Parathyroid adenoma (tissue), 2 donors: ENCODE results near the gene EDN2.

Experiments
- H2AFZ ChIP-seq: fragments of 300-600 bp; sonication (generic); one replicate; pipeline ENCODE4 v1.7.0; 2017; ENCODE audit warnings: antibody characterized with exemption, mild to moderate bottlenecking
- H3K27ac ChIP-seq: fragments of 300-600 bp; sonication (generic); one replicate; pipeline ENCODE4 v1.7.0; 2017
- H3K27me3 ChIP-seq: fragments of 300-600 bp; sonication (generic); one replicate; pipeline ENCODE4 v1.7.0; 2017; ENCODE audit warnings: low read length; ENCODE audit not compliant: control insufficient read depth, insufficient read depth
- H3K36me3 ChIP-seq: fragments of 300-600 bp; sonication (generic); one replicate; pipeline ENCODE4 v1.7.0; 2017; ENCODE audit warnings: low read length; ENCODE audit not compliant: control insufficient read depth, insufficient read depth
- H3K4me1 ChIP-seq: fragments of 300-600 bp; sonication (generic); one replicate; pipeline ENCODE4 v1.7.0; 2017; ENCODE audit warnings: control low read depth
- H3K4me2 ChIP-seq: fragments of 300-600 bp; sonication (generic); one replicate; pipeline ENCODE4 v1.7.0; 2017; ENCODE audit warnings: low read length
- H3K4me3 ChIP-seq: fragments of 300-600 bp; sonication (generic); one replicate; pipeline ENCODE4 v1.7.0; 2017; ENCODE audit warnings: low read depth, low read length
- H3K79me2 ChIP-seq: fragments of 300-600 bp; sonication (generic); one replicate; pipeline ENCODE4 v1.7.0; 2017; ENCODE audit warnings: control low read depth
- H3K9ac ChIP-seq: fragments of 300-600 bp; sonication (generic); one replicate; pipeline ENCODE4 v1.7.0; 2017; ENCODE audit warnings: mild to moderate bottlenecking
- H3K9me3 ChIP-seq: fragments of 300-600 bp; sonication (generic); one replicate; pipeline ENCODE4 v1.7.0; 2017; ENCODE audit warnings: low read length; ENCODE audit not compliant: control insufficient read depth
- CTCF ChIP-seq: fragments of 300-600 bp; sonication (generic); IDR thresholded peaks from one replicate; pipeline ENCODE4 v1.7.0; 2017; ENCODE audit warnings: antibody characterized with exemption, mild to moderate bottlenecking
- donor health status: primary hyperparathyroidism.

Gene EDN2

GRCh38 chr1:41509270-41509671 lies 24.8 kb upstream of the EDN2 start:
- no peaks in the 10 kb centered on the region for H3K9me3 ChIP-seq
- no peaks in the 10 kb centered on the region for H3K79me2 ChIP-seq
- H3K36me3 ChIP-seq, result no peaks in the 10 kb centered on the region
- no peak for TF ChIP-seq CTCF
- H2AFZ ChIP-seq, result no peak overlapping the region
- H3K4me1 ChIP-seq, result no peaks in the 10 kb centered on the region
- no peak overlapping the region for H3K27ac ChIP-seq
- H3K9ac ChIP-seq, result no peak overlapping the region
- no peak overlapping the region for H3K4me3 ChIP-seq
- no peaks in the 10 kb centered on the region for H3K27me3 ChIP-seq
- no peak overlapping the region for H3K4me2 ChIP-seq

- H3K9ac ChIP-seq, result no peak overlapping the region
- no peak overlapping the region for H3K4me2 ChIP-seq
- TF ChIP-seq CTCF, result no peak
- H3K27me3 ChIP-seq, result no peaks in the 10 kb centered on the region
- no peak overlapping the region for H2AFZ ChIP-seq
- H3K4me3 ChIP-seq, result no peak overlapping the region
- H3K9me3 ChIP-seq, result no peaks in the 10 kb centered on the region
- H3K4me1 ChIP-seq, result no peaks in the 10 kb centered on the region
- H3K27ac ChIP-seq, result no peak overlapping the region
- H3K79me2 ChIP-seq, result no peaks in the 10 kb centered on the region
- no peaks in the 10 kb centered on the region for H3K36me3 ChIP-seq
These were observed 23.8 kb upstream of the EDN2 start for GRCh38 chr1:41508290-41508689.

- Histone ChIP-seq H3K4me1 (no peaks in the 10 kb centered on the region), H2AFZ (no peak overlapping the region), H3K27me3 (no peaks in the 10 kb centered on the region), H3K9ac (no peak overlapping the region), H3K9me3 (no peaks in the 10 kb centered on the region), H3K4me2 (no peak overlapping the region), H3K27ac (no peak overlapping the region), H3K4me3 (no peak overlapping the region), H3K79me2 (no peaks in the 10 kb centered on the region), H3K36me3 (no peaks in the 10 kb centered on the region)
- TF ChIP-seq CTCF, result no peak
These were observed 23.4 kb upstream of the EDN2 start for GRCh38 chr1:41507836-41508235.

GRCh38 chr1:41507110-41507720 lies 22.7 kb upstream of the EDN2 start:
- no peak for TF ChIP-seq CTCF
- Histone ChIP-seq H3K4me2 (no peak overlapping the region), H2AFZ (no peak overlapping the region), H3K9me3 (no peaks in the 10 kb centered on the region), H3K9ac (no peak overlapping the region), H3K4me1 (no peaks in the 10 kb centered on the region), H3K79me2 (no peaks in the 10 kb centered on the region), H3K36me3 (no peaks in the 10 kb centered on the region), H3K27me3 (no peaks in the 10 kb centered on the region), H3K27ac (no peak overlapping the region), H3K4me3 (no peak overlapping the region)
